NCI-H345 treated with DMSO at 0.1 percent for 48 hours (cell line): ENCODE data around the gene SLC22A5.
"Not testable (repeated sequence)": the region's sequence is repeated elsewhere in the genome, so short reads cannot be mapped to it uniquely, and the experiment has no call there.

ENCODE experiments used
- DNase-seq: peaks from one replicate; lab custom pipeline; 2025; ENCODE audit not compliant: unreplicated experiment; lab: John Stamatoyannopoulos, UW

SLC22A5 gene

GRCh38 chr5:132386644-132387286 lies 17.3 kb downstream of the SLC22A5 start:
- DNase-seq, result peak; percentile 13

GRCh38 chr5:132387640-132388117 lies 18.2 kb downstream of the SLC22A5 start:
- no peak for DNase-seq

- DNase-seq, result no peak
Measured at GRCh38 chr5:132388244-132389050, 18.9 kb downstream of the SLC22A5 start.

GRCh38 chr5:132389051-132389331 lies 19.5 kb downstream of the SLC22A5 start:
- no peak for DNase-seq

GRCh38 chr5:132389585-132390286 lies 20.2 kb downstream of the SLC22A5 start:
- no peak for DNase-seq

GRCh38 chr5:132391247-132391646 lies 21.7 kb downstream of the SLC22A5 start:
- DNase-seq, result no peak

- no peak for DNase-seq
Measured at GRCh38 chr5:132391870-132392269, 22.4 kb downstream of the SLC22A5 start.

- DNase-seq, result no peak
Measured at GRCh38 chr5:132392411-132392810, 22.9 kb downstream of the SLC22A5 start.

- DNase-seq, result no peak
Measured at GRCh38 chr5:132392978-132393825, 23.7 kb downstream of the SLC22A5 start.

GRCh38 chr5:132394667-132395259 lies 25.3 kb downstream of the SLC22A5 start:
- peak; percentile 77 for DNase-seq

- DNase-seq, result no peak
Measured at GRCh38 chr5:132396589-132397031, 27.1 kb downstream of the SLC22A5 start.

GRCh38 chr5:132397224-132397623 lies 27.7 kb downstream of the SLC22A5 start:
- no peak for DNase-seq

- DNase-seq, result not testable (repeated sequence)
Measured at GRCh38 chr5:132397936-132398675, 28.6 kb downstream of the SLC22A5 start.

- DNase-seq, result not testable (repeated sequence)
Measured at GRCh38 chr5:132404041-132404440, 34.5 kb downstream of the SLC22A5 start.

- no peak for DNase-seq
Measured at GRCh38 chr5:132405646-132406045, 36.1 kb downstream of the SLC22A5 start.

- no peak for DNase-seq
Measured at GRCh38 chr5:132406144-132406783, 36.8 kb downstream of the SLC22A5 start.

GRCh38 chr5:132407970-132408369 lies 38.5 kb downstream of the SLC22A5 start:
- DNase-seq, result no peak

GRCh38 chr5:132408456-132408855 lies 38.9 kb downstream of the SLC22A5 start:
- no peak for DNase-seq

- no peak for DNase-seq
Measured at GRCh38 chr5:132408965-132409364, 39.5 kb downstream of the SLC22A5 start.
